ENCODE results near the gene DLG2.
"Not testable (repeated sequence)": the region's sequence is repeated elsewhere in the genome, so short reads cannot be mapped to it uniquely, and the experiment has no call there.

The DLG2 gene

GRCh38 chr11:84886344-84886743, 740.8 kb downstream of the DLG2 start:
- DNase-seq, result no peak

- DNase-seq, result no peak
Measured at GRCh38 chr11:84884836-84885235, 742.3 kb downstream of the DLG2 start.

DNA sequence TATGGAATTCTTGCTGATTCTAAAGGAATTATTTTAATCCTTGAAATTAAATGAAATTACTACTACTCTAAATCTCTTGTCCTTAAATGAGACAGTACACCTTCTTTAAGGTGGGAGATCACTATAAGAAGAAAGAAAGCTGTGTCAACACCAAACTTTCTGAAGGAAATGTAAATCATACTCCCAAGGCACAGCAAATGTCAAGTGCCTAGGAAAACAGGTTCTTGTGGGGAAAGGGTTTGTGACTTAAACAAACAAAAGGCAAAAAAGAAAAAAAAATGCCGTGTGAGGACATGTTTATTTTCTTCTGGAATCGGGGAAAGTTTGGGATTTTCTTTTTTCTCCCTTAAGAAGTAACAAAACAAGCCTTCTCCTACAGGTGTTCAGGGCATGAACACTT, 745.1 kb downstream of the DLG2 start:
- no peak for DNase-seq

DNA sequence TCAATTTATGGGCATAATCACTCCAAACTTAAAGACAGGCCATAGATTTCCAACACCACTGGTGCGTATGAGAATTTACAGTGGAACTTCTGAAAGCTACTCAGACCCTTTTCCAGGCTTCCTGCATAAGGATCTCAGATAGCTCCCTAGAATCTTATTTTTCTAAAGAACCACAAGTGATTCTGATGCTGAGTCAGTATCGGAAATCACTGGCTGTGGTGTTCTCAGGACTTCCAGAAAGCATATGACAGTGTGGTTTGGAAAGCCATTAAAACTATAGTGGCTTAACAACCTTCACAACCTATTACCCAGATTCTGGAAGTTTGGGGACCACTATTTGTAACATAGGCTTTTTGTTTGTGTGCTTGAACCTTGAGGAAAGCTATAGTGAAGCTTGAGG, 756.0 kb downstream of the DLG2 start:
- no peak for DNase-seq

GRCh38 chr11:84870486-84870885, 756.7 kb downstream of the DLG2 start:
- no peak for DNase-seq

- DNase-seq, result no peak
Measured at GRCh38 chr11:84866922-84867321, 760.2 kb downstream of the DLG2 start.

DNA sequence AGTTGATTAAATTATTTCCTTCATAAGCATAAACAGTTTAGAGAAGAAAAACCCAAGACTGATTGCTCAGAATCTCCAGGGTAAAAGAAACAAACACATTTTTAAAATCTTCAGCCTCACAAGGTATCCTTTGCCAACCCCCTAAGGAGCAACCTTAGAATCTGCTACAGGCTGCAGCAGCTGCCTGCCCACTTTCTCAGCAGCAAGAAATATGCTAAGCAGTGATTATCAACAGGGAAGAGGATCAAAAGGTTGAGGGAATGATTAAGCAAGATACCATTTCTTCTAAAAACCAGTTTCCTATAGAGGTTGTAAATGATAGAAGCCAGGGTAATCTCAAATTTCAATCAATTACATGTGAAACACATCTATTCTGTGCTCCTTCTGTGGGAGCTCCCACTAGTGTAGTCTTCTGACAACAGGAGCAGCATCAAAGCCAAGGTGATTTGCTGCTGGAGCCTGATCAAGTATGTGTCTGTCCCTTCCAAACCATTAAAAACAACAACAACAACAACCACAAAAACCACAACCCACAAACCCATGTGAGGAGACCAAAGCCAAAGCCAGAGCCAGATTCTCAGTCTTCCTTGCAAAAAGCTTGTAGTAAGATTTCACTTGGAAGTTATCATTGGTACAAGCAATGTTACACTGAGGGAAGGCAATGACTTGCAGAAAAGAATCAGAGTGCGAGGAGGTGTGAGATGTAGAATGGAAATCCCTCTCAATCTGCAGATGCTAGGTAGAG, 761.2 kb downstream of the DLG2 start:
- DNase-seq, result no peak

DNA sequence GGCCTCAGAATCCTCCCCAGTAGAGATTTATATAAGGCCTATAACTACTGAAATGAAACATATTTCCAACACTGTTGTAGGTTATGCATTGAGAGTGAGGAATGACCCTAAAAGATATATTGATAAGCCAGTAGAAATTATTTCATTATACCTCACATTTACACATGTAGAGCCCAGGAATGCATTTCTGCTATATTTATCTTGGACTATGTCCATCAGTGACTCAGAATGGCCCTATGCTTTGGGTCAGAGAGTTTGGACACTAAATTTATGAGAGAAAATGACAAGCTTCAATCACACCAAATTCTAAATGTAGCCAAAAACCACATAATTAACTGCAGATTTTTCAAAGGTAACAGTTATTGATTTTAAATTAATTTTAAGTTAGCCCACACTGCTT, 761.9 kb downstream of the DLG2 start:
- DNase-seq, result no peak

- no peak for DNase-seq
Measured at GRCh38 chr11:84857746-84858145, 769.4 kb downstream of the DLG2 start.

GRCh38 chr11:84855508-84856245, 771.5 kb downstream of the DLG2 start:
- no peak for DNase-seq

- DNase-seq, result no peak
Measured at GRCh38 chr11:84854498-84854880, 772.7 kb downstream of the DLG2 start.

- DNase-seq, result no peak
Measured at GRCh38 chr11:84853841-84854497, 773.2 kb downstream of the DLG2 start.

- no peak for DNase-seq
Measured at GRCh38 chr11:84847842-84848241, 779.3 kb downstream of the DLG2 start.

- not testable (repeated sequence) for DNase-seq
Measured at GRCh38 chr11:84840201-84840600, 786.9 kb downstream of the DLG2 start.

DNA sequence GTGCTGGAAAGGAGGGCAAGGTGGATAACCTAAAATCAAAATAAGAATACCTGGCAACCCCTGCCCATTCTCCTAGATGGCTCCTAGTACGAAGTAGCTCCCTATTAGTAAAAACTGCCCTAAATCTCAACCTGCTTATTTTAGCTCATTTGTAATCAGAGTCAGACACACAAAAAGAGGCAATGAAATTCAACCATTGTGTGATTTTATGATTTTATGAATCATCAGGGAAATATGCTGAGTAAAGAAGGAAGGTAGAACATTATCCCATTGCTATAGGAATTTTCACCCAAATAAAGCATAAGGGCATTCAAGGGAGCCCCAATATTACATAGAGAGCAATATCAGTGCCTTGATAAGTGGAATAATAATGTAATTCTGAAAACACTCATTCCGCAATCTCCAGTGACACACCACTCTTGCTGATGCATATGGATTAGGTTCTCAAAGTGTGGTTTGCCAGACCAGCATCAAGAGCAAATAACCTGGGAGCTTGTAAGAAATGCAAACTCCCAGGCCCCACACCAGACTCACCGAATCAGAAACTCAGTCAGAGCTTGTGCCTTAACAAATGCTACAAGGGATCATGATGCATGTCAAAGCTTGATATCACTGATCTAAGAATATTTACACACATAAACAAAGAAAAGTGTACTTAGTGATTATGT, 789.6 kb downstream of the DLG2 start:
- no peak for DNase-seq

GRCh38 chr11:84836371-84836770, 790.8 kb downstream of the DLG2 start:
- no peak for DNase-seq

DNA sequence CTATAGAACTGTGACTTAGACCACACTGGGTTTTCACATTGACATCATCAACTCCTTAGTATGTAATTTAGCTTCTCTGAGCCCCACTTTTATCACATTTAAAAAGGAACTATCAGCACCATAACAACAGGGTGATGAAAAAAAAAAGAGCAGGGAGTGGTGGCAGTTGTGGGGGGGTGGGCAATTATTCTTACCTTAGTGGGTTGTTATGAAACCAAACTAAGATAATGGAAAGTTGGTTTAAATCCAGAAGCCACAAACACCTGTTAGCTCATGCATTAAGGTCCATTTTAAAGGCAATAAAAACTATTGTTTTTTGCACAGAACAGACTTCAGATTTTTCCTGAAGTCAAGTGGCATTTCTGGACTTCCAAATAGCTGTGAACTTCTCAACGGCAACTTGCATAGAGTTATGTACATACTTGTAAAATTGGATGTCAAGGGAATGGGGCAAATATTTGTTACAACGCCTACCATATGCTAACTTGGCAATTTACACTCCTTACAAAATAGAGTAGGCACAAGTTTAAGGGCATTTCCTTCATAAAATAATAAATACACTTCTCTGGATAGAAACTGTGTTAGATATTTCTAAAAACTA, 793.6 kb downstream of the DLG2 start:
- no peak for DNase-seq

- DNase-seq, result no peak
Measured at GRCh38 chr11:84830372-84830771, 796.8 kb downstream of the DLG2 start.

DNA sequence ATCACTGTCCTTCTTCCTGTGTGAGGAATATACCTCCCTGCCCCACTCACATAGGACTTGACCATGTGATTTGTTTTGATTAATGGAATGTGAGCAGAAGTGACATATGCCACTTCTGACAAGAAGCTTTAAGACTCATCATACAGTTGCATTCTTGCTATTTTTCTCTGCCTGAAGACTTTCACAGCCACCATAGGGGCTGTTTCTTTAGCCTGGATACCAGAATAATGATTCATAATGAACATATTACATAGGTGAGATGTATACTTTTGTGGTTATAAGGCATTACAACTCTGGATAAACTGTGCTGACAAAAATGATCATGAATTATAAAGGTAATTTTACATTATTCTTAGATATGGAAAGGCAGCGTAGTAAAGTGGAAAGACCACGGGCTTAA, 798.0 kb downstream of the DLG2 start:
- DNase-seq, result no peak

DNA sequence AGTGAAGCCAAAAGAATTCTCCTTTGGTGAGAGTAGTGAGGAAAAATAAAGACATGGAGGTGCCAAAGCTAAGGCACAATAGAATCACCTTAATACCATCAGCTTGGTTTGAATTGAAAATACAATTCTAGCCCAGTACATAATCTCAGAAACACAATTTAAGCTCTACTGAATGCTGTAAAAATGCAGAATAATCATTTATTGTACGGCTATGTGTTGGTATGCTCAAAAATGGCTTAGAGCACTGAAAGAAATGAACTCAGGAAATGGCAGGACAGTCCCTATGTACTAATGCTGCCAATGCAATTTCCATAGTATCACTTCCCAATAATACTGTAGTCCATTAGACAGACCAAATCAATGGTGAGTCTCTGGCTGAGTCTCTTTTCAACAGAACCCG, 798.5 kb downstream of the DLG2 start:
- DNase-seq, result no peak

- no peak for DNase-seq
Measured at GRCh38 chr11:84825106-84825660, 802.0 kb downstream of the DLG2 start.

GRCh38 chr11:84824624-84825023, 802.5 kb downstream of the DLG2 start:
- DNase-seq, result no peak

GRCh38 chr11:84819537-84819936, 807.6 kb downstream of the DLG2 start:
- no peak for DNase-seq

Measured in hematopoietic multipotent progenitor cell treated with erythropoietin and hydrocortisone succinate and interleukin-3 and kit ligand, for 6 days (in vitro differentiated cells).